T-helper 9 cell (primary cell): ENCODE data around the gene C9orf50.
A peak's percentile ranks its signal among the peaks of the same experiment; 100 is the strongest.
"Not testable (repeated sequence)": the region's sequence is repeated elsewhere in the genome, so short reads cannot be mapped to it uniquely, and the experiment has no call there.

Experiments
- DNase-seq: peaks from one replicate; pipeline ENCODE4 v3.0.0-alpha.2; 2020

Gene C9orf50

GRCh38 chr9:129609486-129610212 is 11.3 kb downstream of the C9orf50 start:
- peak; percentile 59 for DNase-seq

DNA sequence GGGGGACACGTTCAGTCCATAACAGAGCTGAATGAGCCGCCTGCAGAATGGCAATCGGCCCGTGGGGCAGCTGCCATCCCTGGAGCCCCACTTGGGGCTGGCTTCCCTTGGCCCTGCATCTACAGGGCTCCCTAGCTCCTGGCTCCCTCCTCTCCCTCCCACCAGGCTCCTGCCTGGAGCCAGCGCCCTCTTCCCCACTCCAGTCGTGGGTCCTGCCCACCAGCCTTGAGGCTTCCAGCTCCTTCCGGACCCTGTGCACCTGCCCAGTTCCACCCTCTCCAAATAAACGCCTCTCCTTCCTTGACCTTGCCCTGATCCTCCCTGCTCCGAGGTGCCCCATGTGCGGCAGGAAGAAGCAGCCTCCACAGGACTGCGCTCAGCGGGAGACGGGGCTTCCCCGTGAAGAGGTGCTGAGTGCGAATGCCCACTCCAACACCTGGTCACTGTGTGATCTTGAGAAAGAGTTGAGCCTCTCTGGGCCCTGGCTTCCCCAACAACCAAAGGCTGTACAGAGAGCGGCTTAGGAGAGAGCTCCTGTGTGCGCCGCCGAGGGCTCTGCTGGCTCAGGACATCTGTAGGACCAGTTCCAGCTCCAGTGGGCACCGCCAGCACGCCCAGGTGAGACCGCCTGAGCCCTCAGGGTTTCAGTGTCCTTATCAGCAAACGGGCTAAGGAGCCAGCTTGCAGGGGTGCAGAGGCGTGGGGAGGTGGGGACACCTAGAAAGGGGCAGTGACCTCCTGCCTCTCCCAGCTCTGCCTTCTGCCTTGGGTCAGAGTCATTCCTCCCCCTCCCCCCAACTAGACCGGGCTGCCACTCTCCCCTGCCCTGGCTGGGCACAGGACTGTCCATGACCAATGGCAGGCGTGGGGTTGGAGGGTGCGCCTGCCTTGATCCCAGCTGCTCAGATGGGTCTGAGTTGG is 12.1 kb downstream of the C9orf50 start:
- DNase-seq, result no peak

- no peak for DNase-seq
These were observed 13.9 kb downstream of the C9orf50 start for GRCh38 chr9:129607027-129607387.

GRCh38 chr9:129606161-129607026 is 14.5 kb downstream of the C9orf50 start:
- DNase-seq, result no peak

GRCh38 chr9:129604766-129605163 is 16.1 kb downstream of the C9orf50 start:
- DNase-seq, result no peak

- DNase-seq, result no peak
These were observed 16.7 kb downstream of the C9orf50 start for GRCh38 chr9:129604056-129604765.

DNA sequence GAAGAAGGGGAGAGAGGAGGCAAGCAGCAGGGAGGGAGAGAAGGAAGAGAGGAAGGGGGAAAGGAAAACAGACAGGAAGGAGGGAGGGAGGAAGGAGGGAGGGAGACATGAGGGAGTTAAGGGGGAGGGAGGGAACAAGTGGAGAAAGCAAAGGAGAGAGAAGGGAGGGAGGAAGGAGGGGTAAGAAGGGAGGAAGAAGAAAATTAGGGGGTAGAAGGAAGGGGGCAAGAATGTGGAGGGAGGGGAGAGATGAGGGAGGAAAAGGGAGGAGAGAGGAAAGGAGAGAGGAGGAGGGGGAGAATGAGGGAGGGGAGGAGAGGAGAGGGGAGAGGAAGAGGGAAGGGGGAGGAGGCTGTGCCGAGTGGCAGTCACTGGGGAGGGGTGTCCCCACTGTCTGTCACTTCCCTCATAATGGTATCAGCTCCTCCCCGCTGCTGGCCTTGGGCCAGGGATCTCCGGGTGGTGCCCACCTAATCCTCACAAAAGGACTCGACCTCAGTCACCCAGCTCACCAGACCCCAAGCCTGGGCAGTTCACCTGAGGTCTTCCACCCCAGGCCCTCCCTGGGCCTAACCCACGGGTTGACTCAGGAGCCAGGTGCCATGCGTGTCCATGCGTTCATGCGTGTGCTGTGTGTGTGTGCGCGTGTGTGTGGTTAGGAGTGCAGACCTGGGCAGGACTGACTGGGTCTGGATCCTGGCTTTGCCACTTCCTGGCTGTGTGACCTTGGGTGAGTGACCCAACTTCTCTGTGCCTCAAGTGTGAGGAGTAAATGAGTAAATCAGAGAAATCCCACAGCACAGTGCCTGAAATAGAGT is 18.1 kb downstream of the C9orf50 start:
- DNase-seq, result no peak

- no peak for DNase-seq
These were observed 19.7 kb downstream of the C9orf50 start for GRCh38 chr9:129601082-129601674.

DNA sequence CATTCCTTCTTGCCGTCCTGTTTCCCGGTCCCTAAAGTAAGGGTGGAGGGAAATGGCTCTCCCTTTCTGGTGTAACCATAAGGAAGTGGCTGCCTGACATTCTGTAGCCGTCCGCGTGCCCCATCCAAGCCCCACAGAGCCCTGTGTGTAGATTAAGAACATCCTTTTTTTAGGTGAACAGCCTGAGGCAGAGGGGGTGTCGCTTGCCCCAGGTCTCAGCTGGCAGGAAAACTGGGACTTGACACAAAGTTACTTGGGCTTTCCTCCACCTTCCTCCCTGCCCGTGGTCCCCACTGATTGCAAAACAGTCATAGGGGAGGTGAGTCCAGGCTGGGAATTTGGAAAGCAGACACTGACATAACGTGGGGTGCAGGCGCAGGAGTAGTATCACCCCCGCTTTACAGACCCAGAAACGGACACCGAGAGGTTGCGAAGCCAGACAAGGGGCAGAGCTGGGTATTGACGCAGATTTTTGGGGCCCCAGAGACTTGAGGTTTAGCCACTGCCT is 22.8 kb downstream of the C9orf50 start:
- DNase-seq, result no peak

GRCh38 chr9:129597355-129598088 is 23.4 kb downstream of the C9orf50 start:
- no peak for DNase-seq

GRCh38 chr9:129596541-129597331 is 24.2 kb downstream of the C9orf50 start:
- DNase-seq, result no peak

DNA sequence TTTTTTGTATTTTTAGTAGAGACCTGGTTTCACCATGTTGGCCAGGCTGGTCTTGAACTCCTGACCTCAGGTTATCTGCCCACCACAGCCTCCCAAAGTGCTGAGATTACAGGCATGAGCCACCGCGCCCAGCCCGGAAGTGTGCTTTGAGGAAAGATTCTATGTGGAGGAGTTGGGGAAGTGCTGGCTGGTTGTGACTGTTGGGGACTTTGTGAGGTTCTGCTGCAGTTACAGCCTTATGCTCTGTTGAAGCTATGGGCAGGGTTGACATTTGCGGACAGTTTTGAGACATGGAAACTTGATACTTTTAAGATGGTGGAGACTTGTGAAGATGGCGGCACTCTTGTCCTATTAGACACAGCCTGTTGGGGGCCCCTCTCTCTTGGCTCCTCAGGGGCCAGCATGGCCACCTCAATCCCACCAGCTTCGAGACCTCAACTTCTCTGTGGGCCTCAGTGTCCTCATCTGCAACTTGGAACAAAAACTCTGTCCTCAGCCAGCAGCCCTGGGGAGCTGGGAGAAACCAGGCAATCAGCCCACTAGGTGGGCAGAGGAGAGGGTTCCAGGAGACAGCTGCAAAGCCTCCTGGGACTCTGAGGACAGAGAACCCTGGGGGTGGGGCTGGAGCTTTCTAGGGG is 24.9 kb downstream of the C9orf50 start:
- no peak for DNase-seq

- no peak for DNase-seq
These were observed 25.6 kb downstream of the C9orf50 start for GRCh38 chr9:129595311-129595741.

GRCh38 chr9:129594632-129595031 is 26.3 kb downstream of the C9orf50 start:
- DNase-seq, result no peak

GRCh38 chr9:129592790-129593189 is 28.1 kb downstream of the C9orf50 start:
- not testable (repeated sequence) for DNase-seq

- no peak for DNase-seq
These were observed 29.0 kb downstream of the C9orf50 start for GRCh38 chr9:129591916-129592315.

DNA sequence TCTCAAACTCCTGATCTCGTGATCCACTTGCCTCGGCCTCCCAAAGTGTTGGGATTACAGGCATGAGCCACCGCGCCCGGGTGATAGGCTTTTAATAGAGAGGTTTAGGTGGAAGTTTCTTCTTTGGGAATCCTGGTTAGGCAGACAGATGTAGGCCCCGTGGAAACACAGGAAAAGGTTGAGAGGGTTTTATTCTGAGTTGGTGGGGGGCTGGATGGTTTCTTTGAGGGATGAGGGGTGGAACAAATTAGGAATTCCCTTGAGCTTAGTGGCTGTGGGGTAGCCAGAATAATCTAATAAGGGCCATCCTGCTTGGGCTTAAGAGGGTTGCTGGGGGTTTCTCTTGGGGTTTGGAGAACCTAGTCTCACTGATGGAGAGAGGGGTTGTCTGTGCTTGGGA is 30.4 kb downstream of the C9orf50 start:
- DNase-seq, result no peak

GRCh38 chr9:129587487-129588262 is 33.2 kb downstream of the C9orf50 start:
- no peak for DNase-seq
